ENCODE measurements around the gene PCNT. TPM values are rescaled to one million over a fixed set of nuclear protein-coding genes. Genes with fewer than 3 reads are reported as not detected.
"Not testable (repeated sequence)": the region's sequence is repeated elsewhere in the genome, so short reads cannot be mapped to it uniquely, and the experiment has no call there.

PCNT gene
- total RNA-seq, 1 donor from 2014 or later: 53.3 TPM

GRCh38 chr21:46301759-46302158 lies 22.2 kb upstream of the PCNT start:
- Mint-ChIP-seq H3K27ac (no peak overlapping the region), H3K4me1 (ENCODE audit: low read depth) (no peaks in the 10 kb centered on the region), H3K9me3 (ENCODE audit: low read depth) (no peaks in the 10 kb centered on the region), H3K36me3 (ENCODE audit: insufficient read depth) (peaks cover 24% of the 10 kb centered on the region), H3K27me3 (no peaks in the 10 kb centered on the region), H3K4me3 (ENCODE audit: low read depth) (no peak overlapping the region)
- DNase-seq (ENCODE audit: low spot score, unreplicated experiment): no peak
- no peak for TF ChIP-seq CTCF (IDR thresholded peaks at IDR 0.05; ENCODE audit: unreplicated experiment)

- Mint-ChIP-seq H3K27ac (no peak overlapping the region), H3K4me1 (ENCODE audit: low read depth) (no peaks in the 10 kb centered on the region), H3K4me3 (ENCODE audit: low read depth) (no peak overlapping the region), H3K27me3 (no peaks in the 10 kb centered on the region), H3K36me3 (ENCODE audit: insufficient read depth) (peaks cover 30% of the 10 kb centered on the region), H3K9me3 (ENCODE audit: low read depth) (no peaks in the 10 kb centered on the region)
- DNase-seq (ENCODE audit: low spot score, unreplicated experiment): no peak
- TF ChIP-seq CTCF (IDR thresholded peaks at IDR 0.05; ENCODE audit: unreplicated experiment): no peak
These were observed 19.5 kb upstream of the PCNT start for GRCh38 chr21:46304437-46304836.

GRCh38 chr21:46304955-46305354 lies 19.0 kb upstream of the PCNT start:
- H3K4me3 Mint-ChIP-seq (ENCODE audit: low read depth): no peak overlapping the region

GRCh38 chr21:46307625-46308024 lies 16.3 kb upstream of the PCNT start:
- peaks cover 24% of the 10 kb centered on the region for H3K36me3 Mint-ChIP-seq (ENCODE audit: insufficient read depth)
- no peak for DNase-seq (ENCODE audit: low spot score, unreplicated experiment)

More at GRCh38 chr21:46304955-46305354, 19.0 kb upstream of the PCNT start:
- no peak overlapping the region for H3K27ac Mint-ChIP-seq
- no peaks in the 10 kb centered on the region for H3K4me1 Mint-ChIP-seq (ENCODE audit: low read depth)
- no peaks in the 10 kb centered on the region for H3K9me3 Mint-ChIP-seq (ENCODE audit: low read depth)
- DNase-seq (ENCODE audit: low spot score, unreplicated experiment): no peak
- no peaks in the 10 kb centered on the region for H3K27me3 Mint-ChIP-seq
- H3K36me3 Mint-ChIP-seq (ENCODE audit: insufficient read depth): peaks cover 26% of the 10 kb centered on the region
- no peak for TF ChIP-seq CTCF (IDR thresholded peaks at IDR 0.05; ENCODE audit: unreplicated experiment)

GRCh38 chr21:46308431-46308830 lies 15.5 kb upstream of the PCNT start:
- Mint-ChIP-seq H3K27ac (no peak overlapping the region), H3K9me3 (ENCODE audit: low read depth) (no peaks in the 10 kb centered on the region), H3K4me3 (ENCODE audit: low read depth) (no peak overlapping the region), H3K27me3 (no peaks in the 10 kb centered on the region), H3K36me3 (ENCODE audit: insufficient read depth) (peaks cover 24% of the 10 kb centered on the region), H3K4me1 (ENCODE audit: low read depth) (no peaks in the 10 kb centered on the region)
- DNase-seq (ENCODE audit: low spot score, unreplicated experiment): no peak
- no peak for TF ChIP-seq CTCF (IDR thresholded peaks at IDR 0.05; ENCODE audit: unreplicated experiment)

More at GRCh38 chr21:46307625-46308024, 16.3 kb upstream of the PCNT start:
- Mint-ChIP-seq H3K27me3 (no peaks in the 10 kb centered on the region), H3K4me3 (ENCODE audit: low read depth) (no peak overlapping the region), H3K27ac (peak overlapping the region; percentile 0), H3K9me3 (ENCODE audit: low read depth) (no peaks in the 10 kb centered on the region), H3K4me1 (ENCODE audit: low read depth) (no peaks in the 10 kb centered on the region)
- no peak for TF ChIP-seq CTCF (IDR thresholded peaks at IDR 0.05; ENCODE audit: unreplicated experiment)

GRCh38 chr21:46310260-46310659 lies 13.7 kb upstream of the PCNT start:
- not testable (repeated sequence) for DNase-seq (ENCODE audit: low spot score, unreplicated experiment); H3K27me3 Mint-ChIP-seq; H3K9me3 Mint-ChIP-seq (ENCODE audit: low read depth); H3K4me1 Mint-ChIP-seq (ENCODE audit: low read depth); H3K4me3 Mint-ChIP-seq (ENCODE audit: low read depth); H3K27ac Mint-ChIP-seq
- peaks cover 17% of the 10 kb centered on the region for H3K36me3 Mint-ChIP-seq (ENCODE audit: insufficient read depth)
